DND-41 (cell line): Measurements from ENCODE around the gene RUNX2.

Experiments
- ATAC-seq: fragments of 200-7000 bp; cut with Tn5 transposase; 3 replicates; pipeline ENCODE4 v1.9.1; 2021; ENCODE audit warnings: low read depth; ENCODE audit not compliant: insufficient read depth
- DNase-seq: peaks from one replicate; pipeline ENCODE4 v3.0.0-alpha.2; 2020
- H2AFZ ChIP-seq: 2 replicates; pipeline ENCODE4 v1.6.0; 2012; ENCODE audit warnings: low read depth, low read length
- H3K27ac ChIP-seq: 2 replicates; pipeline ENCODE4 v1.5.1; 2012; ENCODE audit warnings: low read length, inconsistent platforms
- H3K27me3 ChIP-seq: fragments of 200-600 bp; sonication (generic); 2 replicates; pipeline ENCODE4 v1.6.0; 2012; ENCODE audit warnings: low read length, mild to moderate bottlenecking, inconsistent platforms; ENCODE audit not compliant: insufficient read depth, poor library complexity
- H3K36me3 ChIP-seq: 2 replicates; pipeline ENCODE4 v1.5.1; 2012; ENCODE audit warnings: low read length, inconsistent platforms; ENCODE audit not compliant: insufficient read depth
- H3K4me1 ChIP-seq: 2 replicates; pipeline ENCODE4 v1.5.1; 2012; ENCODE audit warnings: mild to moderate bottlenecking, low read length; ENCODE audit not compliant: insufficient read depth
- H3K4me2 ChIP-seq: 2 replicates; pipeline ENCODE4 v1.6.0; 2012; ENCODE audit warnings: mild to moderate bottlenecking, moderate library complexity, low read length, inconsistent platforms; ENCODE audit not compliant: insufficient read depth
- H3K4me3 ChIP-seq, 2 experiments: fragments of 200-600 bp in 1 of 2; shearing (Covaris generic) in 1 of 2; 2 replicates each; pipeline ENCODE4 v1.5.1; 2012 to 2016; ENCODE audit warnings: inconsistent platforms in 2 of 2, low read length in 2 of 2, mild to moderate bottlenecking in 2 of 2, low read depth in 1 of 2, moderate library complexity in 1 of 2
- H3K79me2 ChIP-seq: 2 replicates; pipeline ENCODE4 v1.6.0; 2012; ENCODE audit warnings: low read length, inconsistent platforms; ENCODE audit not compliant: insufficient read depth
- H3K9ac ChIP-seq: 2 replicates; pipeline ENCODE4 v1.6.0; 2012; ENCODE audit warnings: low read depth, mild to moderate bottlenecking, inconsistent platforms, low read length, moderate library complexity
- H3K9me3 ChIP-seq: 2 replicates; pipeline ENCODE4 v1.5.1; 2012; ENCODE audit warnings: low read length, moderate library complexity, mild to moderate bottlenecking, inconsistent platforms; ENCODE audit not compliant: insufficient read depth, severe bottlenecking
- H4K20me1 ChIP-seq: 2 replicates; pipeline ENCODE4 v1.6.0; 2012; ENCODE audit warnings: low read length; ENCODE audit not compliant: insufficient read depth
- EZH2 ChIP-seq: IDR thresholded peaks from 3 replicates; pipeline ENCODE4 v1.6.1; 2012; ENCODE audit warnings: borderline replicate concordance, low read depth, mild to moderate bottlenecking, moderate library complexity, low read length, inconsistent platforms; ENCODE audit not compliant: severe bottlenecking
- TF ChIP-seq, protein P1 (sequence below): IDR thresholded peaks from 2 replicates; pipeline ENCODE4 v1.5.1; 2012; ENCODE audit warnings: borderline replicate concordance, low read length, moderate library complexity, mild to moderate bottlenecking; ENCODE audit not compliant: poor library complexity, severe bottlenecking; ENCODE audit errors: extremely low read depth

The RUNX2 gene

DNA sequence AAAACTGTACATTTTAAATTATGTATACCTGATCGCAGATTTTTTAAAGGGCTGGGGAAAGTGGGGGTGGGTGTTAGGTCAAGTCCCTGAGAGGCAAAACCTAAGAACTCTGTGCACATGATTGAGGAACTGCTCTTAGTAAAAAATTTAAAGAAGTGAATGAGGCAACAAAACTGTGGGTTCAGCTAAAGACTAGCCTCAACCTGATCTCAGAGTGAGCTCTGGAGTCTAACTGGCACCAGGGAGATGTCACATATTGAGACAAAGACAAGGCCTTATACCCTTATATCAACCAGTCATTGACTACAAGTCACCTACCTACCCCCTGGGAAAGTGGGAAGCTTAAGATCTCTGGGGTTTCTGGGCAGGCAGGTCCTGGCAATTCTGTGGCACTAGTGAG lies 27.4 kb upstream of the RUNX2 start:
- Histone ChIP-seq H3K9me3 (no peaks in the 10 kb centered on the region), H3K4me1 (peaks cover 16% of the 10 kb centered on the region), H3K27ac (no peak overlapping the region), H2AFZ (no peak overlapping the region), H3K9ac (no peak overlapping the region), H3K79me2 (peaks cover under 1% of the 10 kb centered on the region; the same call in 1 of the 2 replicates), H3K36me3 (no peaks in the 10 kb centered on the region), H3K4me3 (no peak overlapping the region), H3K4me2 (no peak overlapping the region), H4K20me1 (no peaks in the 10 kb centered on the region), H3K27me3 (no peaks in the 10 kb centered on the region)
- no peak; the same call in 2 of the 3 replicates for ATAC-seq
- TF ChIP-seq, protein P1, sequence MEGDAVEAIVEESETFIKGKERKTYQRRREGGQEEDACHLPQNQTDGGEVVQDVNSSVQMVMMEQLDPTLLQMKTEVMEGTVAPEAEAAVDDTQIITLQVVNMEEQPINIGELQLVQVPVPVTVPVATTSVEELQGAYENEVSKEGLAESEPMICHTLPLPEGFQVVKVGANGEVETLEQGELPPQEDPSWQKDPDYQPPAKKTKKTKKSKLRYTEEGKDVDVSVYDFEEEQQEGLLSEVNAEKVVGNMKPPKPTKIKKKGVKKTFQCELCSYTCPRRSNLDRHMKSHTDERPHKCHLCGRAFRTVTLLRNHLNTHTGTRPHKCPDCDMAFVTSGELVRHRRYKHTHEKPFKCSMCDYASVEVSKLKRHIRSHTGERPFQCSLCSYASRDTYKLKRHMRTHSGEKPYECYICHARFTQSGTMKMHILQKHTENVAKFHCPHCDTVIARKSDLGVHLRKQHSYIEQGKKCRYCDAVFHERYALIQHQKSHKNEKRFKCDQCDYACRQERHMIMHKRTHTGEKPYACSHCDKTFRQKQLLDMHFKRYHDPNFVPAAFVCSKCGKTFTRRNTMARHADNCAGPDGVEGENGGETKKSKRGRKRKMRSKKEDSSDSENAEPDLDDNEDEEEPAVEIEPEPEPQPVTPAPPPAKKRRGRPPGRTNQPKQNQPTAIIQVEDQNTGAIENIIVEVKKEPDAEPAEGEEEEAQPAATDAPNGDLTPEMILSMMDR, result no peak
- TF ChIP-seq EZH2, result no peak
- no peak for DNase-seq

DNA sequence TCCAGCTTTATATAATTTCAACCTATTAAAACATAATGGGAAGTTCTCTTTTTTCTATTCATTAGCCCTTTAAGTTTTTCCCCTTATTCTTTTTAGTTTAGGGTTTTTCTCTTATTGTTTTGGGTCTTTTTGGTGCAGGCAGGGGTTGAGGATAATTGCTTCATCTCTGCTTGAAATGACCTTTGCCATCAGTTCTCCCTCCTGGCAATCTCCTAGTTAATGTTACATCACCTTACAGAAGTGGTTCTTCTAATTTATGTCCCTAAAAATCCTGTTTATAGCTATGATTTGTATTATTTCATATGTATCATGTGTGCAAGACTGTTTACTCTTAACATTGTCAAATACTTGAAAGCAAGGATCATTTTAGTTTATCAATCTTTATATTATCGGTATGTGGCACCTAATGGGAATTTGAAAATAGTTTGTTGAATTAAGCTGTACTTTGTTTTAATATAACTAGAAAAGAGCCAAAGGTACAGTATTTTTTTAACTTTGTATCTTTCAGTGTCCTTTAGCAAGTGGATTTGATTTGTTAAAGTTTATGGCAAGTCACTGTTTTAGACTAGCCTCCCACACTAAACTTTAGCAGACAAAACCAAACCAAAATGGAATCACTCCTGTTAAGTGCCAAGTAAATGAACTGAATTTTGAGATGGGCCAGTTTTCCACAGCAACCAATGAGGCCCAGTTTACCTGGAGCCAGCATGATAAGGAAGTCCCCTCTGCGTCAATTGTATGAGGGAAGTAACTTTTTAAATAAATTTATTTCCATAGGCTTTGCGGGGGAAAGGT lies 26.6 kb upstream of the RUNX2 start:
- ATAC-seq (no peak), DNase-seq (no peak)
- peaks cover 16% of the 10 kb centered on the region for H3K4me1 ChIP-seq

DNA sequence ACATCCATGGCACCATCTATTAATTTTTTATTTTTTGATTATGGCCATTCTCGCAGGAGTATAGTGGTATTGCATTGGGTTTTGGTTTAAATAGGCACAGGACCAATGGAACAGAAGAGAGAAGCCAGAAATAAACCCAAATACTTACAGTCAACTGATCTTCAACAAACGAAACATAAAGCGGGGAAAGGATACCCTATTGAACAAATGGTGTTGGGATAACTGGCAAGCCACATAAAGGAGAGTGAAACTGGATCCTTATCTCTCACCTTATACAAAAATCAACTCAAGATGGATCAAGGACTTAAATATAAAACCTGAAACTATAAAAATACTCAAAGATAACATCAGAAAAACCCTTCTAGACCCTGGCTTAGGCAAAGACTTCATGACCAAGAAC lies 25.3 kb upstream of the RUNX2 start:
- Histone ChIP-seq H3K4me3 (no peak overlapping the region), H3K27ac (peak overlapping the region; percentile 71), H3K9me3 (peaks cover 12% of the 10 kb centered on the region), H3K9ac (no peak overlapping the region), H3K27me3 (no peaks in the 10 kb centered on the region), H3K4me2 (no peak overlapping the region; the same call in 1 of the 2 replicates), H4K20me1 (no peaks in the 10 kb centered on the region), H3K4me1 (peaks cover 16% of the 10 kb centered on the region), H3K79me2 (peaks cover 8% of the 10 kb centered on the region), H2AFZ (no peak overlapping the region), H3K36me3 (peaks cover 8% of the 10 kb centered on the region; the same call in 1 of the 2 replicates)
- ATAC-seq (peak; percentile 80), DNase-seq (no peak)
- TF ChIP-seq EZH2, result no peak
- TF ChIP-seq, protein P1, result no peak

More for the DNA sequence above, 26.6 kb upstream of the RUNX2 start:
- no peaks in the 10 kb centered on the region for H3K27me3 ChIP-seq
- peaks cover 5% of the 10 kb centered on the region for H3K9me3 ChIP-seq
- H4K20me1 ChIP-seq, result no peaks in the 10 kb centered on the region
- H3K79me2 ChIP-seq, result peaks cover 8% of the 10 kb centered on the region
- no peak overlapping the region for H2AFZ ChIP-seq
- no peak overlapping the region for H3K4me3 ChIP-seq
- peaks cover 1% of the 10 kb centered on the region; the same call in 1 of the 2 replicates for H3K36me3 ChIP-seq
- H3K9ac ChIP-seq, result no peak overlapping the region
- H3K27ac ChIP-seq, result no peak overlapping the region
- TF ChIP-seq EZH2, result no peak
- TF ChIP-seq, protein P1, result no peak
- no peak overlapping the region for H3K4me2 ChIP-seq
